ENCODE results near the gene SDSL.

Gene SDSL

DNA sequence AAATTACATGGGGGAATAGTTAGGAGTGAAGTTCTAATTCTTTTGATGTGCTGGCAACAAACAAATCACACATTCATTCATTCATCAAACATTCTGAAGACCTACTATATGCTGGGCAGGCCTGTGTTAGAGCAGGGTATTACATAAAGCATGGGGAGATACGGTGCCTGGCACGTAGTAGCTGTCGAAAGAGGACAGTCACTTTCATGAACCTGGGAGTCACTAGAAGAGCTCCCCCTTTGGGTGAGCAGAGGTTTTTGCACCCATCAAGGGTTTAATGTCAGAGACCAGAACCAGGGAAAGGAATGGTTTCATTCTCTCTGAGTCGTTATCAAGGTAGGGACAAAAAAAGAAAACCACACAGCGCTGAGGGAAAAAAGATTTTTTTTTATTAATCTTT is 39.5 kb downstream of the SDSL start:
- TF ChIP-seq SNAI2 (CRISPR knock-in tag; IDR thresholded peaks at IDR 0.05) = no peak
- no peak for TF ChIP-seq ZNF565 (CRISPR knock-in tag; conservative IDR thresholded peaks at IDR 0.05; ENCODE audit: low read depth)
- TF ChIP-seq BACH2 (CRISPR knock-in tag; IDR thresholded peaks at IDR 0.05; ENCODE audit: borderline replicate concordance) = no peak
- TF ChIP-seq GLIS3 (CRISPR knock-in tag; IDR thresholded peaks at IDR 0.05) = no peak
- TF ChIP-seq, protein P1, sequence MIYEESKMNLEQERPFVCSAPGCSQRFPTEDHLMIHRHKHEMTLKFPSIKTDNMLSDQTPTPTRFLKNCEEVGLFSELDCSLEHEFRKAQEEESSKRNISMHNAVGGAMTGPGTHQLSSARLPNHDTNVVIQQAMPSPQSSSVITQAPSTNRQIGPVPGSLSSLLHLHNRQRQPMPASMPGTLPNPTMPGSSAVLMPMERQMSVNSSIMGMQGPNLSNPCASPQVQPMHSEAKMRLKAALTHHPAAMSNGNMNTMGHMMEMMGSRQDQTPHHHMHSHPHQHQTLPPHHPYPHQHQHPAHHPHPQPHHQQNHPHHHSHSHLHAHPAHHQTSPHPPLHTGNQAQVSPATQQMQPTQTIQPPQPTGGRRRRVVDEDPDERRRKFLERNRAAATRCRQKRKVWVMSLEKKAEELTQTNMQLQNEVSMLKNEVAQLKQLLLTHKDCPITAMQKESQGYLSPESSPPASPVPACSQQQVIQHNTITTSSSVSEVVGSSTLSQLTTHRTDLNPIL (CRISPR knock-in tag; IDR thresholded peaks at IDR 0.05; ENCODE audit: low read depth) = no peak
- TF ChIP-seq, protein P2, sequence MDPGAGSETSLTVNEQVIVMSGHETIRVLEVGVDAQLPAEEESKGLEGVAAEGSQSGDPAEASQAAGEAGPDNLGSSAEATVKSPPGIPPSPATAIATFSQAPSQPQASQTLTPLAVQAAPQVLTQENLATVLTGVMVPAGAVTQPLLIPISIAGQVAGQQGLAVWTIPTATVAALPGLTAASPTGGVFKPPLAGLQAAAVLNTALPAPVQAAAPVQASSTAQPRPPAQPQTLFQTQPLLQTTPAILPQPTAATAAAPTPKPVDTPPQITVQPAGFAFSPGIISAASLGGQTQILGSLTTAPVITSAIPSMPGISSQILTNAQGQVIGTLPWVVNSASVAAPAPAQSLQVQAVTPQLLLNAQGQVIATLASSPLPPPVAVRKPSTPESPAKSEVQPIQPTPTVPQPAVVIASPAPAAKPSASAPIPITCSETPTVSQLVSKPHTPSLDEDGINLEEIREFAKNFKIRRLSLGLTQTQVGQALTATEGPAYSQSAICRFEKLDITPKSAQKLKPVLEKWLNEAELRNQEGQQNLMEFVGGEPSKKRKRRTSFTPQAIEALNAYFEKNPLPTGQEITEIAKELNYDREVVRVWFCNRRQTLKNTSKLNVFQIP (CRISPR knock-in tag; IDR thresholded peaks at IDR 0.05; ENCODE audit: borderline replicate concordance, low read depth) = no peak
- TF ChIP-seq, protein P3, sequence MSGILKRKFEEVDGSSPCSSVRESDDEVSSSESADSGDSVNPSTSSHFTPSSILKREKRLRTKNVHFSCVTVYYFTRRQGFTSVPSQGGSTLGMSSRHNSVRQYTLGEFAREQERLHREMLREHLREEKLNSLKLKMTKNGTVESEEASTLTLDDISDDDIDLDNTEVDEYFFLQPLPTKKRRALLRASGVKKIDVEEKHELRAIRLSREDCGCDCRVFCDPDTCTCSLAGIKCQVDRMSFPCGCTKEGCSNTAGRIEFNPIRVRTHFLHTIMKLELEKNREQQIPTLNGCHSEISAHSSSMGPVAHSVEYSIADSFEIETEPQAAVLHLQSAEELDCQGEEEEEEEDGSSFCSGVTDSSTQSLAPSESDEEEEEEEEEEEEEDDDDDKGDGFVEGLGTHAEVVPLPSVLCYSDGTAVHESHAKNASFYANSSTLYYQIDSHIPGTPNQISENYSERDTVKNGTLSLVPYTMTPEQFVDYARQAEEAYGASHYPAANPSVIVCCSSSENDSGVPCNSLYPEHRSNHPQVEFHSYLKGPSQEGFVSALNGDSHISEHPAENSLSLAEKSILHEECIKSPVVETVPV (CRISPR knock-in tag; IDR thresholded peaks at IDR 0.05) = no peak
- no peak for TF ChIP-seq ZFP3 (CRISPR knock-in tag; IDR thresholded peaks at IDR 0.05)
- peak; percentile 30 for ATAC-seq

DNA sequence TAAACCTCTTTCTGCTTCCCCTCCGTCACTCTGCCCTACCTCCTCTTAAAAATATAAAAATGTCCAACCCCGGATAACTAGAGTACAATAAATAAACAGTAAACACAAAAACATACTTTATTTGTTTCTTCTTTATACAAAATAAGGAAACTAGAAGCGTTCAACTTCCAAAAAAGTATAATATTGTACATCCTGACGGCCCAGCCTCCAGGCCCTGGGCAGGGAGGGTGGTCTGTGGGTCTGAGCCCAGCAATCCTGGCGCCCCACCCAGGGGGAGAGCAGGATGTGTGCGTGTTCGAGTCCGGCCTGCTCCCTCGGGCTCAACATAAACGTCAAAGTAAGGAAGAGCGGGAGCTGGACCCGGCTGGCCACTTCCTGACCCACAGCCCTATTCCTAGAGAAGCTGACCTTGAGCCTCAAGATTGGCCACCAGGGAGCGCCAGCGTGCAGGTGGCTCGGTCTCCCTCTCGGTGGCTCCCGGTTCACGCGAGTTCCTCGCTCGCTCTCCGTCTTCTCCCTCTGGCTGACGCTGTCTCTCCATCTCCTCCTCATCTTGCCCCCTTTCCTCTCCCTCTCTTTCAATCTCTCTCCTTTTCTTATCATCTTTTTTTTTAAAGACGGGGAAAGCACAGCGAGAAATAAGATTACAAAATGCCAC is 40.1 kb downstream of the SDSL start:
- TF ChIP-seq, protein P2 (CRISPR knock-in tag; IDR thresholded peaks at IDR 0.05; ENCODE audit: borderline replicate concordance, low read depth) = no peak
- TF ChIP-seq ESRRG (CRISPR knock-in tag; IDR thresholded peaks at IDR 0.05) (no peak), ISL1 (CRISPR knock-in tag; IDR thresholded peaks at IDR 0.05) (no peak), ZC3H10 (CRISPR knock-in tag; IDR thresholded peaks at IDR 0.05) (no peak), ZNF70 (CRISPR knock-in tag; IDR thresholded peaks at IDR 0.05) (no peak), SNAI2 (CRISPR knock-in tag; IDR thresholded peaks at IDR 0.05) (no peak), TCF4 (CRISPR knock-in tag; IDR thresholded peaks at IDR 0.05; ENCODE audit: borderline replicate concordance) (no peak)
- TF ChIP-seq, protein P3 (CRISPR knock-in tag; IDR thresholded peaks at IDR 0.05) = no peak
- TF ChIP-seq, protein P4, sequence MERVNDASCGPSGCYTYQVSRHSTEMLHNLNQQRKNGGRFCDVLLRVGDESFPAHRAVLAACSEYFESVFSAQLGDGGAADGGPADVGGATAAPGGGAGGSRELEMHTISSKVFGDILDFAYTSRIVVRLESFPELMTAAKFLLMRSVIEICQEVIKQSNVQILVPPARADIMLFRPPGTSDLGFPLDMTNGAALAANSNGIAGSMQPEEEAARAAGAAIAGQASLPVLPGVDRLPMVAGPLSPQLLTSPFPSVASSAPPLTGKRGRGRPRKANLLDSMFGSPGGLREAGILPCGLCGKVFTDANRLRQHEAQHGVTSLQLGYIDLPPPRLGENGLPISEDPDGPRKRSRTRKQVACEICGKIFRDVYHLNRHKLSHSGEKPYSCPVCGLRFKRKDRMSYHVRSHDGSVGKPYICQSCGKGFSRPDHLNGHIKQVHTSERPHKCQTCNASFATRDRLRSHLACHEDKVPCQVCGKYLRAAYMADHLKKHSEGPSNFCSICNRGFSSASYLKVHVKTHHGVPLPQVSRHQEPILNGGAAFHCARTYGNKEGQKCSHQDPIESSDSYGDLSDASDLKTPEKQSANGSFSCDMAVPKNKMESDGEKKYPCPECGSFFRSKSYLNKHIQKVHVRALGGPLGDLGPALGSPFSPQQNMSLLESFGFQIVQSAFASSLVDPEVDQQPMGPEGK (CRISPR knock-in tag; IDR thresholded peaks at IDR 0.05; ENCODE audit: borderline replicate concordance) = no peak
- TF ChIP-seq, protein P1 (CRISPR knock-in tag; IDR thresholded peaks at IDR 0.05; ENCODE audit: low read depth) = no peak
- TF ChIP-seq, protein P5, sequence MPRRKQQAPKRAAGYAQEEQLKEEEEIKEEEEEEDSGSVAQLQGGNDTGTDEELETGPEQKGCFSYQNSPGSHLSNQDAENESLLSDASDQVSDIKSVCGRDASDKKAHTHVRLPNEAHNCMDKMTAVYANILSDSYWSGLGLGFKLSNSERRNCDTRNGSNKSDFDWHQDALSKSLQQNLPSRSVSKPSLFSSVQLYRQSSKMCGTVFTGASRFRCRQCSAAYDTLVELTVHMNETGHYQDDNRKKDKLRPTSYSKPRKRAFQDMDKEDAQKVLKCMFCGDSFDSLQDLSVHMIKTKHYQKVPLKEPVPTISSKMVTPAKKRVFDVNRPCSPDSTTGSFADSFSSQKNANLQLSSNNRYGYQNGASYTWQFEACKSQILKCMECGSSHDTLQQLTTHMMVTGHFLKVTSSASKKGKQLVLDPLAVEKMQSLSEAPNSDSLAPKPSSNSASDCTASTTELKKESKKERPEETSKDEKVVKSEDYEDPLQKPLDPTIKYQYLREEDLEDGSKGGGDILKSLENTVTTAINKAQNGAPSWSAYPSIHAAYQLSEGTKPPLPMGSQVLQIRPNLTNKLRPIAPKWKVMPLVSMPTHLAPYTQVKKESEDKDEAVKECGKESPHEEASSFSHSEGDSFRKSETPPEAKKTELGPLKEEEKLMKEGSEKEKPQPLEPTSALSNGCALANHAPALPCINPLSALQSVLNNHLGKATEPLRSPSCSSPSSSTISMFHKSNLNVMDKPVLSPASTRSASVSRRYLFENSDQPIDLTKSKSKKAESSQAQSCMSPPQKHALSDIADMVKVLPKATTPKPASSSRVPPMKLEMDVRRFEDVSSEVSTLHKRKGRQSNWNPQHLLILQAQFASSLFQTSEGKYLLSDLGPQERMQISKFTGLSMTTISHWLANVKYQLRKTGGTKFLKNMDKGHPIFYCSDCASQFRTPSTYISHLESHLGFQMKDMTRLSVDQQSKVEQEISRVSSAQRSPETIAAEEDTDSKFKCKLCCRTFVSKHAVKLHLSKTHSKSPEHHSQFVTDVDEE (CRISPR knock-in tag; IDR thresholded peaks at IDR 0.05) = no peak
- peak; percentile 93 for ATAC-seq
